NK-92 treated with Interleukin-12 subunit alpha and Interleukin-12 subunit beta, amount 100 ng/mL, for 24 hours (cell line): ENCODE measurements around the gene SPPL2B.
A peak's percentile ranks its signal among the peaks of the same experiment; 100 is the strongest.

Source experiments
- DNase-seq: peaks from one replicate; lab custom pipeline; 2025; lab: John Stamatoyannopoulos, UW

Gene SPPL2B

DNA sequence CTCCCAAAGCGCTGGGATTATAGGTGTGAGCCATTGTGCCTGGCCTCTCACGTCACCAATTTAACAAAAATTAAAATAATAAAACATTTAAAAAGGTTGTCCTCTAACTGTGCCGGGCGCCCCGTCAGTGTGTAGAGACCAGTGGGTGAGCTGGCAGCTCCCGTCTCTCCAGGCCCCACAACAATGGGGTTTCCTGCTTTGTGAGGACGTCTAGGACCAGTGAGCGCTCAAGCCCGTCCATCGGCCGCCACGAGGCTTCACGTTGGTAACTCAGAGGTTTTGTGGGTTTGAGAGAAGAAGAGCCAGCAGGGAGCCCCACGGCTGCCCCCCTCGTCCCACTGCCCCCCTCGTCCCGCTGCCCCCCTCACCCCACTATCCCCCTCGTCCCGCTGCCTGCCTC, 4.8 kb upstream of the SPPL2B start:
- DNase-seq = no peak

DNA sequence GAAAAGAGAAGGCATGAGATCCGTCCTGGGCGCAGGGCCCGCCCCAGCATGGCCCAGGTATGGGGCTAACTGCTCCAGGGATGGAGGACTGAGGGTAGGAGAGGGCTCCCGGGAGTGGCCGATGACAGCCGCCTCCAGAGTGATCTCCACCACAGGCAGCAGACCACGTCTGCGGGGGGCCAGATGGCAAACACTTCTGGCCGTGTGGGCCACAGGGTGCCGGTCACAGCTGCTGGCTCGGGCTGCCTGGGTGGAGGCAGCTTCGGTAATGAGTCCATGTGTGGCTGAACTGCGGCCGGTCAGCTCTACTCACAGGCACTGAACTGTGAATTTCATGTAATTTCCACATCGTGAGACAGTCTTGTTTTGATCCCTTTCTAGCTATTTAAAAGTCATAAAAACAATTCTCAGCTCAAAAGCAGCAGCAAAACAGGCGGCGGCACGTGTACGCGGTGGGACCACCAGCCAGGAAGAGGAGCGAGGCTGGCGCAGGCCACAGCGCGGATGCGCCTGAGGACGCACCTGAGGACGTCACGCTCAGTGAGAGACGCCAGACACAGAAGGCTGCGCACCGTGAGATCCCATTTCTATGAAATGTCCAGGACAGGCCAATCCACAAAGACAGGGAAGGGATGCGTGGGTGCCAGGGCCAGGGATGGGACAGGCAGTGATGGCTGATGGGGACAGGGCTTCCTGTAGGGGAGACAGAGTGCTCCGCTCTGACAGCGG, 4.1 kb upstream of the SPPL2B start:
- DNase-seq = no peak

DNA sequence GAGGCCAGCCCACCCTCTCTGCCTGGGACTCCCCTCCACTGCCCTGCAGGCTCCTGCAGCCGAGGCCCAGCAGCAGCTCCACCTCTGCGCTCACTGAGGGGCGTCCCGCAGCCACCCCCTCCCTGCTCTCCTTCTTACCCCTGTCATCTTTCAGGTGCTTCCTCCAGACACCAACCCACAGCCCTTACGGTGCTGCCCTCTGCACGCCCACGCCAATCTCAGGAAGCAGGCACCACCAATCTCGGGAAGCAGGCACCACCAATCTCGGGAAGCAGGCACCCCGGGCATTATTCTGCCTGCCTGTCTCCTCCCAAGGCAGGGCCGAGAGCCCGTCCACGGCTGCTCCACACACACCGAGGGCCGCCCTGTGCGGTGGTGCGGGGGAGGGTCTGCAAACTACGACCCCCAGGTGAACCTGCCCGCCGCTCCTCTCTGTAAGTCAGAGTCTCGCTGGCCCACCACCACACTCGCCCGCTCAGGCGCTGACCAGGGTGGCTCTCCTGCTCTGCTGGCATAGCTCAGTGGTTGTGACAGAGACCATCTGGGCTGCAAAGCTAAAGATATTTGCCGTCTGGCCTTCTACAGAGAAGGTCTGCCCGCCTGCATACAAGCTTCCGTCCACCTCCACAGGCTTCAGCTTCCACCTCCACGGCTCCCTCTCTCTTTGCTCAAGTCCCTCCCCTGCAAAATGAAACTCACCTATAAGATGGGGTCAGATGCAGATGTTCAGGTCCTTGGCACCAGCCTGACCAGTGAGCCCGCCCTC, 3.0 kb upstream of the SPPL2B start:
- DNase-seq = no peak

DNA sequence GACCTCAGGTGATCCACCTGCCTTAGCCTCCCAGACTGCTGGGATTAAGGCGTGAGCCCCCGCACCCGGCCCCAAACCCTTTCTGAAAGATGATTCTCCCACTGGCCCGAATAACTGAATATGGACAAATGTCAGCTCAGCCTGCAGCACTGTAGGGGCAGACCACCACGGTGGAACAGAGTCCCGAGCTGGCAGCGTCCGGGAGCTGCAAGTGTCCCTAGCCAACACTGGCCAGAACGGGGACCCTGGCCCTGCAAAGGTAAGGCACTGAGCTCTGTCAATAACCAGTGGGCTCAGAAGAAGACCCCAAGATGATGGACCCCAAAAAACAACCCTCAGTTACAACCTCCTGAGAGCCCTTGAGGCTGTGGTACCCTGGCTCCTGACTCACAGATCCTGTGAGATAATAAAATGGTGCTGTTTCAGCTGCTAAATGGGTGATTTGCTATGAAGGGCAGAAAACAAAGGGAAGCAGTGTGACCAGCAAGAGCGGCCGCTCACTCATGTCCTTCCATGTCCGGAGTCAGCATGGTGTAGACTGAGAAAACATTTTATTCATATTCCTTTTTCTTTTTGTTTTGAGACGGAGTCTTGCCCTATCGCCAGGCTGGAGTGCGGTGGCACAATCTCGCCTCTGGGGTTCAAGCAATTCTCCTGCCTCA, 1.7 kb upstream of the SPPL2B start:
- DNase-seq = no peak

DNA sequence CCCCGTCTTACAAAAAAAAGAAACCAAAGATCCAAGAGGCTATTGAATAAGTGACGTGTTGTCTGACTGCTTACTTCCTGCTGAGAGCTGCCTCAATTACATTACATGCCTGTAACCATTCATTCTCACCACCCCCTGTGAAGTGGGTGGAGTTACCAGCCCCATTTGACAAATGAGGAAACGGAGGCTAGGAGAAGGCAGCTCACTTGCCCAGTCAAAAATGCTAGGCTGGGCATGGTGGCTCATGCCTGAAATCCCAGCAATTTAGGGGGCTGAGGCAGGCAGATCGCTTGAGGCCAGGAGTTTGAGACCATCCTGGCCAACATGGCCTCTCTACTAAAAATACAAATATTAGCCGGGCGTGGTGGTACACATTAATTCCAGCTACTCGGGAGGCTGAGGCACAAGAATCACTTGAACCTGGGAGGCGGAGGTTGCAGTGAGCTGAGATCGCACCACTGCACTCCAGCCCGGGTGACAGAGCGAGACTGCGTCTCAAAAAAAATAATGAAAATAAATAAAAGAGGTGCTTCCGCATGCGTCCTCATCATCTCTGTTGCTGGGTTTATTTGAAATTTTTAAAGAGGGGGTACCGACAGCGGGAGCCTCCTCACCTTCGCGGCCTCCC, 597 bp upstream of the SPPL2B start:
- peak; percentile 64 for DNase-seq

DNA sequence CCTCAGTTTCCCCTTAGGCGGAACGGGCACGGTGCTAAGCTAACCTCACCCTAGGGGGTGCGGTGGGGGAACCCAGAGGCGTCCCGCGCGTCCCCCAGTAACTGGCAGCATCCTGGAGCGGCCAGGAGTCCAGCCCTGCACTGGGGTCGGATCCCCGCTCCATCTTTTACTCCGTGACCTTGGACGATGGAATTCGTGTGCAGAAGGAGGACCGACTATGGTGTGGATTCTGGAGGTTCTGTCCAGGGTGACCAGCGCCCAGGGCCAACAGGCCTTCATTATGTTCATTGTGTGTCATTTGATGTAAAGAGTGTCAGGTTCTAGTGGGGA, 630 bp downstream of the SPPL2B start:
- DNase-seq = no peak

DNA sequence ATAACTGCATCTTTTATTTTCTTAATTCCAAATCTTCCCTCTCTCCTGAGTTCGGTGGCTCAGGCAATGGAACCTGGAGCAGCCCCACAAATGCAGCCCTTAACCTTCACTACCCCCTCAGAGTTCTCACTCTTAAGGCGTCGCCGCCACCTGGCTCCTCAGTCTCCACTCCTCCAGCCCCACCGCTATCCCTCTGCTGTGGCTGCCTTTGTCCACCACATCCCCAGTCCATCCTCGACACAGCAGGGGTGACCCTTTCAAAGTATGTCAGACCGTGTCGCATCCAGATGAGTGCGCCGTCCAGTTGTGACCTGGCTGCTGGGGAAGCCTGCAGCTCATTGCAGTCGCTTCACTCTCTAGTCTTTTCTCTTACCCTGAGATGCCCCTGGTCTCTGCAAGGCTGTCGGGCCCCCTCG, 1.0 kb downstream of the SPPL2B start:
- DNase-seq = no peak

DNA sequence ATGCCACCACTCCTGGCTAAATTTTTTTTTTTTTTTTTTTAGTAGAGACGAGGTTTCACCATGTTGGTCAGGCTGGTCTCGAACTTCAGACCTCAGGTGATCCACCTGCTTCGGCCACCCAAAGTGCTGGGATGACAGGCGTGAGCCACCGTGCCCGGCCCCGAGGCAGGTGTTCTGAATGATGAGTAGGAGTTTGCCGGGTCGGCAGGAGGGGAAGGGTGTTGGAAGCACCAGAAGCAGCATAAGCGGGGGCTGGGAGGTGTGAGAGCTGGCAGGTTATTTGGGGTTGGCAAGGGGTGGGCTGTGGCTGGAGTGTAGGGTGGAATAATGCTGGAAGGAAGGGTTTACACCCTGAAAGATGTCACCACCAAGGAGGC, 1.8 kb downstream of the SPPL2B start:
- DNase-seq = no peak

DNA sequence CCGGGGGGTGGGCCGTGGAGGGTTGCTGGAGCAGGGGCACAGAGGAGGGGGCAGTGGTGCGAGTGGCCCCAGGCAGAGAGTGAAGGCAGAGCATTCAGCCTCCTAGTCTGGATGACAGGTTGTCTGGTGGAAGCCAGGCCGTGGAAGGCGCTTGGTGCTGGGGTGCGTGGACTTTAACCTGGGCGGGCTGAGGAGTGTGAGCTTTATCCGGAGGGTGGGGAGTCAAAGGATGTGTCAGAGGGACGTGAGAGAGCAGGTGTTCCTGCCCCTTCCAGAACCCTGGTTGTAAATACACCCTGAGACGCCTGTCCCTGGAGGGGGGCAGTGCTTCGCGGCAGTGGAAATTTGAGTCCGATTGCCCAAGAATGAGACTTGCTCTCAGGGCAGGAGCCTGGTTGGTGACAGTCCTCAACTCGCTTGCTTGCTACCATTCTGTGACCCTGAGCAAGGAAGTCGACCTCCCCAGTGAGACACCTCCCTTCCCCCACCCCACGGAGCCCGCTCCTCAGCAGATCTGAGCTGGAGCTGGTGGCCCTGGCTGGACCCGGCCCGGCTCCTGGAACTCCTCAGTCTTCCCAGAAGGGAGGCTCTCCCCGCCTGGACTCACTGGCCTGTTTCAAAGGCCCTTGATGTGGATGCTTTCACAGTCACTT, 2.3 kb downstream of the SPPL2B start:
- DNase-seq = no peak

DNA sequence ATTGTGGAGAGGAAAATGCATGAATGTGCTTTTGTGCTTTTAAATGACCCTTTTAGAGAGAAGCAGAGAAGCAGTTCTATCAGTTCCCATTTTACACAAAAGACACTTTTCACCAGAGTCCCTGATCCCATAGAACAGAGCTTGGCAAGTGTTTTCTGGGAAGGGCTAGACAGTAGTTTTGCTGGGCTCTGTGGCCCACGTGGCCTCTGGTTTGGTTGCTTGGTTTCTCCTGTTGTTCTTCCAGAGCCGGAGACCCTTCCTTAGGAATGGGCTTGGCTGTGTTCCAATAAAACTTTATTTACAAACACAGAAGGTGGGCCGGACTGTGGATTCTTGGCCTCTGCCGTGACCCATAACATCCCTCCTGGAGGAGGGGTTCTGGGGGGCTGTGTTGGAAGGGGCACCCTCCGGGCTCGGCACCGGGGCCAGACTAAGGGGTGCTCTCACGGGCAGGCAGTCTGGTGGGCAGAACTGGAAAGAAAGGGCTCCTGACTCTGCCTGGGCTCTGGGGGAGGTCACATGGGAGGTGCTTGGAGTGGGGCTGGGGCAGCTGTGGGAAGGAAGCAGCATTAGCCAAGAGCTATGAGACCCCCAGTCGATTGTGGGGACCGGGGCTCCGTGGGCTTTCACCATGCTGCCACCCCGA, 3.2 kb downstream of the SPPL2B start:
- DNase-seq = no peak

DNA sequence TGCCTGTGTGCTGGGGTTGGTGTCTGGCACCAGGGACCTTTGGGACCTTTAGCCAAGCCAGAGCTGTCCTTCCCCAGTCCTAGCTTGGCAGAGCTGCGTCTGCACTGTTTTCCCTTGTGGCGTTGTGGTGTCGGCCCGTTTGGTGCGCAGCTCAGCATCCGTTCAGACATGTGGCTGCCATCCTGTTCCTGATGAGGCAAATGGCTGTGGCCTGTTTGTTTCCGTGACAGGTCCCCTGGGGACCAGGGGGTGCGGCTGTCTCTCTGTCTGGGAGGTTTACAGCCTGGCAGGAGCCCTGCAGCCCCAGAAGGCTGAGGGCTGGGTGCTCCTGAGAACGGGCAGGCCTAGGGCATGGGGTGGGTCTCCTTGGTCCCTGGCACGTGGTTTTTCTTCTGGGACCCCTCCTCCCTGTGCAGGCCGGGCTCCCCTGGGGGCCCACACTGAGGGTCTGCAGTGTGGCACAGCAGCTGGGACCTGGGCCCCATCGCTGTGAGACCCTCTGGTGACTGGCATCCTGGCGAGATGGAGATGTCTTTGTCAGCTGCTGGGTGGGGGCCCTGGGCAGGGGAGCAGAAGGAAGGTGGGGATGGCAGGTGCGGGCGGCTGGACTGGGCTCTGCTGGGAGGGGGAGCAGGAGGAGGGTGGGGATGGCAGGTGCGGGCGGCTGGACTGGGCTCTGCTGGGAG, 4.0 kb downstream of the SPPL2B start:
- no peak for DNase-seq

DNA sequence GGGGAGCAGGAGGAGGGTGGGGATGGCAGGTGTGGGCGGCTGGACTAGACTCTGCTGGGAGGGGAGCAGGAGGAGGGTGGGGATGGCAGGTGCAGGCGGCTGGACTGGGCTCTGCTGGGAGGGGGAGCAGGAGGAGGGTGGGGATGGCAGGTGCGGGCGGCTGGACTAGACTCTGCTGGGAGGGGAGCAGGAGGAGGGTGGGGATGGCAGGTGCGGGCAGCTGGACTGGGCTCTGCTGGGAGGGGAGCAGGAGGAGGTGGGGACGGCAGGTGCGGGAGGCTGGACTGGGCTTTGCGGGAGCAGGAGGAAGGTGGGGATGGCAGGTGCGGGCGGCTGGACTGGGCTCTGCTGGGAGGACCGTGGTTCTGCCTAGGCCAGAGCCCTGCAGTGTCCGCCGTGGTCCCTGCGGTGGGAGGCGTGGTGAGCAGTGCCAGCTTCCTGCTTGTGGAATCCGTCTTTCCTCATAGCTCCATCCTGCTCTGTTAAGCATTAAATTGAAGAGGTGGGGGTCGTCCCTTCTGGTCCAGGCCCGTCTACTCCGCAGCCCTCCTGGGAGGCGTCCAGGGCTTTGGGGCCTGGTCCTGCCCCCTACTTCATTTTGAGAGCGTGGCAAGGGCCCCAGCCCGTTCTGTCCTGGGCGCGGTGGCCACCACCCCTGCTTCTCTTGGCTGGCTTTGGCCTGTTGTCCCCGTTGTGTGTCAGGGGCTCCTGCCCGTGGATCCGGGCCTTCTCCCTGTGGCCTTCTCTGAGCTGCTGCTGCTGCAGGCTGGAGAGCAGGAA, 4.7 kb downstream of the SPPL2B start:
- no peak for DNase-seq

DNA sequence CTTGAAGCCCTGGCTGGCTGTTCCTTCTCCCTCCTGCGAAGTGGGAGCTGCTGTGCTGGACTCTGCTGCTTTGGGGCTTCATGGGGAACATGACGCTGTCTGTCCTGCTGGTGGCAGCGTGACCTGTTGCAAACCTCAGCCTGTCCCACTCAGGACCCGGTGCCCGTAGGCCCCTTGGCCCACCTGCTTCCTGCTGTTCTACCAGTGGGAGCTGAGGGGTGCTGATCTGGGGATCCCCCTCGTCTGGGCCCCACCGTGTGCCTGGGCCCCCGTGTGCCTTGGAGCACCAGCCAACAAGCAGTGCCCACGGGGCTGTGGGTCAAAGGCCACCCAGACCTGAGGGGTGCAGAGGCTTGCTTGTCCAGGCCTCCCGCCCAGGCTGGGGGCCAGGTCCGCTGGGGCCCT, 5.3 kb downstream of the SPPL2B start:
- no peak for DNase-seq

DNA sequence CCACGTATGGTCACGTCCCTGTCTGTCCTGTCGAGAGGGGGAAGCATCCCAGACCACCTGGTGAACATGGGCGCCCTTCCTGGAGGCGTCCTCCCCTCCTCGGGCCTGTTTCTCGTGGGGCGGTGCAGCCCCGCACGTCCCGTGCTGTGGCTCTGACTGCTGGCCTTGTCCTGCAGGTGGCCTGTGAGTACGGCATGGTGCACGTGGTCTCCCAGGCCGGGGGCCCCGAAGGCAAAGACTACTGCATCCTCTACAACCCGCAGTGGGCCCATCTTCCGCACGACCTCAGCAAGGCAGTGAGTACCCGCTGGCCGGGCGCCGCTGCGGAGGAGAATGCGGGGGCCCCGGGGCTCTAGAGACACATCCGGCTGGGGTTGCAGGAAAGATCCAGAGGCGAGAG, 5.9 kb downstream of the SPPL2B start:
- no peak for DNase-seq

DNA sequence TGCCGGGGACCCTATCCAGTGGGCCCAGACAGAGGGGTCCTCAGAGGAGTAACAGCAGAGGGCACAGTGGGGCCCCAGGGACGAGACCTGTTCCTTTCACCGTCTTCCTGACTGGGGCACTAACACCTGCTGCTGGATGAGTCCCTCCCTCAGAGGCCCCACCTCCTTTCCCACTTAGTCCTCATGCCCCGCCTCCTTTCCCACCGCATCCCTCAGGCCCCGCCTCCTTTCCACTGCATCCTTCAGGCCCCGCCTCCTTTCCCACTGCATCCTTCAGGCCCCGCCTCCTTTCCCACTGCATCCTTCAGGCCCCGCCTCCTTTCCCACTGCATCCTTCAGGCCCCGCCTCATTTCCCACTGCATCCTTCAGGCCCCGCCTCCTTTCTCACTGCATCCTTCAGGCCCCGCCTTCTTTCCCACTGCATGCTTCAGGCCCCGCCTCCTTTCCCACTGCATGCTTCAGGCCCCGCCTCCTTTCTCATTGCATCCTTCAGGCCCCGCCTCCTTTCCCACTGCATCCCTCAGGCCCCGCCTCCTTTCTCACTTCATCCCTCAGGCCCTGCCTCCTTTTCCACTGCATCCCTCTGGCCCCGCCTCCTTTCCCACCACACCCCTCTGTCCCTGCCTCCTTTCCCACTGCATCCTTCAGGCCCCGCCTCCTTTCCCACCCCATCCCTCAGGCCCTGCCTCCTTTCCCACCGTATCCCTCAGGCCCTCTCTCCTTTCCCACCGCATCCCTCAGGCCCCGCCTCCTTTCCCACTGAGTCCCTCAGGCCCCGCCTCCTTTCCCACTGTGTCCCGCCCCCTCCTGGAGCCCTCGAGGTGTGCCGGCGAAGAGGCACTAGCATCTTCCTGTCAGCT, 6.7 kb downstream of the SPPL2B start:
- DNase-seq = no peak

DNA sequence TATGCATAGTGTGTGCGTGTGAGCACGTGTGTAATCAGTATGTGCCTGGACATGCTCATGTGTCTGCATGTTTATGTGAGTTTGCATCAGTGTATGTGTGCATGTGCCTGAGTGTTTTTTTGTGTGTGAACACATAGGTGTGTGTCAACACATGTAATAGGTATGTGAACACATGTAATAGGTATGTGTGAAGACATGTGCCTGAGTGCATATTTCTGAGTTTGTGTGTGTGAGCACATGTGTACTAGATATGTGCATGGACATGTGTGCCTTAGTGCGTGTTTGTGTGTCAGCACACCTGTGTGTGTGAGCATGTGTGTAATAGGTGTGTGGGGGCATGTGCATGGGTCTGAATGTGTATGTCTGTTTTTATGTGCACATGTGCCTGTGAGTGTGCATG, 7.4 kb downstream of the SPPL2B start:
- DNase-seq = no peak

DNA sequence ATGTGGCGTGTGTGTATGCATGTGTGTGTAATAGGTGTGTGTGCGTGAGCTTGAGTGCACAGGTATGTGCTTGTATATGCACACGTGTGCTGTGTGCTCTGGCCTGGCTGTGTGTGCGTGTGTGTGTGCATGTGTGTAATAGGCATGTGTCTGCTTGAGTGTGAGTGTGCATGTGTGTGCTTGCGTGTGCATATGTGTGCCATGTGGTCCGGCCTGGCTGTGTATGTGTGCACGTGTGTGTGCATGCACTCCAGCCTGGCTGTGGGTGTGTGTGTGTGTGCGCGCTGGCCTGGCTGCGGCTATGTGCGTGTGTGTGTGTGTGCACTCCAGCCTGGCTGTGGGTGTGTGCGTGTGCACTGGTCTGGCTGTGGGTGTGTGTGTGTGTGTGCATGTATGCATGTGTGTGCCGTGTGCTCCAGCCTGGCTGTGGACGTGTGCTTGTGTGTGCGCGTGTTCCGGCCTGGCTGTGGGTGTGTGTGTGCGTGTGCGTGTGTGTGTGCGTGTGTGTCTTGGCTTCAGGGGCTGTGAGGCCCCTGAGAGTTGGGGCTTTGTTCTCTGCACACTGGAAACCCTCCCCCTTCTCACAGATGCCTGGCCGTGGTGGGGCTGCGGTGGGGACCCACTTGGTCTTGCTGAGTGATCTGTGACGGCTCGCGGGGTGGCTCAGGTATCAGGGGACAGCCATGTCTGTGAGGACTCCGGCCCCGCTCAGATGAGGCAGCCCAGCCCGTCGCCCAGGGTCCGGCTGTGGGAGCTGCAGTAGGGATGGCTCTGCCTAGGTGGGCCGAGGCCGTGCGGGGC, 8.2 kb downstream of the SPPL2B start:
- no peak for DNase-seq

DNA sequence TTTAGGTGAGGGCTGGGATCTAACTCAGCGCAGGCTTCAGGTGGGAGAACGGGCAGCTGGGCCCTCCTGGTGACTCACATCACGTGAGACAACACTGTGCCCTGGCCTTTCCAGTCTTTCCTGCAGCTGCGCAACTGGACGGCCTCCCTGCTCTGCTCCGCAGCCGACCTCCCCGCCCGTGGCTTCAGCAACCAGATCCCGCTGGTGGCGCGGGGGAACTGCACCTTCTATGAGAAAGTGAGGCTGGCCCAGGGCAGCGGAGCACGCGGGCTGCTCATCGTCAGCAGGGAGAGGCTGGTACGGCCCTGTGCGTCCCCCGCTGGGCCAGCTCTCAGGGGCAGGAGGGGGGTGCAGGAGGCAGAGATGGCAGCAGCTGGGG, 8.8 kb downstream of the SPPL2B start:
- DNase-seq = no peak
